Stimulated activated CD8-positive, alpha-beta memory T cell treated with anti-CD3 and anti-CD28 coated beads, Interleukin-7, amount 100 ng/mL, for 24 hours (primary cell): ENCODE measurements around the gene VMP1.
"Not testable (repeated sequence)": the region's sequence is repeated elsewhere in the genome, so short reads cannot be mapped to it uniquely, and the experiment has no call there.

Source experiments
- DNase-seq: peaks from one replicate; pipeline ENCODE4 v3.0.0-alpha.2; 2020; ENCODE audit warnings: low read depth

VMP1 gene

GRCh38 chr17:59780548-59780947 lies 73.1 kb downstream of the VMP1 start:
- DNase-seq: not testable (repeated sequence)

GRCh38 chr17:59783221-59784047 lies 76.0 kb downstream of the VMP1 start:
- DNase-seq: no peak

GRCh38 chr17:59785091-59785799 lies 77.8 kb downstream of the VMP1 start:
- DNase-seq: no peak

- DNase-seq: no peak
These were observed 78.7 kb downstream of the VMP1 start for GRCh38 chr17:59786213-59786535.

- peak; percentile 26 for DNase-seq
These were observed 79.3 kb downstream of the VMP1 start for GRCh38 chr17:59786536-59787319.

- DNase-seq: not testable (repeated sequence)
These were observed 82.4 kb downstream of the VMP1 start for GRCh38 chr17:59789849-59790248.

- DNase-seq: not testable (repeated sequence)
These were observed 83.0 kb downstream of the VMP1 start for GRCh38 chr17:59790418-59790817.

- DNase-seq: no peak
These were observed 83.5 kb downstream of the VMP1 start for GRCh38 chr17:59790910-59791309.

GRCh38 chr17:59791603-59792457 lies 84.4 kb downstream of the VMP1 start:
- no peak for DNase-seq

- DNase-seq: not testable (repeated sequence)
These were observed 85.0 kb downstream of the VMP1 start for GRCh38 chr17:59792458-59792823.

GRCh38 chr17:59793205-59793604 lies 85.8 kb downstream of the VMP1 start:
- DNase-seq: no peak

GRCh38 chr17:59796138-59796537 lies 88.7 kb downstream of the VMP1 start:
- DNase-seq: no peak

- DNase-seq: no peak
These were observed 89.3 kb downstream of the VMP1 start for GRCh38 chr17:59796785-59797205.

GRCh38 chr17:59798111-59798510 lies 90.7 kb downstream of the VMP1 start:
- DNase-seq: no peak

GRCh38 chr17:59800530-59800942 lies 93.1 kb downstream of the VMP1 start:
- DNase-seq: no peak

- DNase-seq: no peak
These were observed 94.7 kb downstream of the VMP1 start for GRCh38 chr17:59802160-59802559.

- no peak for DNase-seq
These were observed 97.5 kb downstream of the VMP1 start for GRCh38 chr17:59804901-59805465.

- DNase-seq: not testable (repeated sequence)
These were observed 98.9 kb downstream of the VMP1 start for GRCh38 chr17:59806322-59806721.

- no peak for DNase-seq
These were observed 100.5 kb downstream of the VMP1 start for GRCh38 chr17:59807892-59808509.

- DNase-seq: no peak
These were observed 103.4 kb downstream of the VMP1 start for GRCh38 chr17:59810894-59811153.

GRCh38 chr17:59811209-59811608 lies 103.8 kb downstream of the VMP1 start:
- no peak for DNase-seq
